NCI-H1092 treated with DMSO at 0.1 percent for 48 hours (cell line): Measurements from ENCODE around the gene VRK3.
"Not testable (repeated sequence)": the region's sequence is repeated elsewhere in the genome, so short reads cannot be mapped to it uniquely, and the experiment has no call there.

Experiments
- DNase-seq: peaks from one replicate; lab custom pipeline; 2025; lab: John Stamatoyannopoulos, UW

The VRK3 gene

GRCh38 chr19:49988007-49988406 is 37.2 kb downstream of the VRK3 start:
- DNase-seq = no peak

- DNase-seq = no peak
Measured at GRCh38 chr19:49987159-49987698, 37.9 kb downstream of the VRK3 start.

- no peak for DNase-seq
Measured at GRCh38 chr19:49986354-49986753, 38.8 kb downstream of the VRK3 start.

- DNase-seq = no peak
Measured at GRCh38 chr19:49985871-49986270, 39.3 kb downstream of the VRK3 start.

- DNase-seq = no peak
Measured at GRCh38 chr19:49984491-49984890, 40.7 kb downstream of the VRK3 start.

- DNase-seq = peak; percentile 16
Measured at GRCh38 chr19:49983645-49984229, 41.4 kb downstream of the VRK3 start.

- DNase-seq = no peak
Measured at GRCh38 chr19:49981603-49982593, 43.3 kb downstream of the VRK3 start.

- no peak for DNase-seq
Measured at GRCh38 chr19:49978324-49978723, 46.8 kb downstream of the VRK3 start.

- no peak for DNase-seq
Measured at GRCh38 chr19:49977881-49978280, 47.3 kb downstream of the VRK3 start.

GRCh38 chr19:49977076-49977475 is 48.1 kb downstream of the VRK3 start:
- DNase-seq = no peak

GRCh38 chr19:49976496-49976895 is 48.7 kb downstream of the VRK3 start:
- no peak for DNase-seq

GRCh38 chr19:49975051-49975450 is 50.1 kb downstream of the VRK3 start:
- DNase-seq = no peak

GRCh38 chr19:49973987-49974386 is 51.2 kb downstream of the VRK3 start:
- no peak for DNase-seq

- DNase-seq = no peak
Measured at GRCh38 chr19:49972841-49973240, 52.3 kb downstream of the VRK3 start.

GRCh38 chr19:49971991-49972411 is 53.2 kb downstream of the VRK3 start:
- DNase-seq = no peak

- DNase-seq = not testable (repeated sequence)
Measured at GRCh38 chr19:49969355-49969754, 55.8 kb downstream of the VRK3 start.

- no peak for DNase-seq
Measured at GRCh38 chr19:49968279-49968922, 56.8 kb downstream of the VRK3 start.

GRCh38 chr19:49960980-49961379 is 64.2 kb downstream of the VRK3 start, which contains the start of gene SIGLEC11:
TSS of gene SIGLEC11 (minus strand) at chr19:49961172. CDS start at chr19:49961081, 91 bp downstream.
- not testable (repeated sequence) for DNase-seq

GRCh38 chr19:49959892-49960291 is 65.3 kb downstream of the VRK3 start:
- not testable (repeated sequence) for DNase-seq

GRCh38 chr19:49958596-49958995 is 66.6 kb downstream of the VRK3 start:
- not testable (repeated sequence) for DNase-seq

GRCh38 chr19:49958144-49958543 is 67.0 kb downstream of the VRK3 start:
- not testable (repeated sequence) for DNase-seq

GRCh38 chr19:49957262-49957915 is 67.8 kb downstream of the VRK3 start:
- DNase-seq = no peak
